ENCODE measurements around the gene KLF11.
"Not testable (repeated sequence)": the region's sequence is repeated elsewhere in the genome, so short reads cannot be mapped to it uniquely, and the experiment has no call there.

KLF11 gene

DNA sequence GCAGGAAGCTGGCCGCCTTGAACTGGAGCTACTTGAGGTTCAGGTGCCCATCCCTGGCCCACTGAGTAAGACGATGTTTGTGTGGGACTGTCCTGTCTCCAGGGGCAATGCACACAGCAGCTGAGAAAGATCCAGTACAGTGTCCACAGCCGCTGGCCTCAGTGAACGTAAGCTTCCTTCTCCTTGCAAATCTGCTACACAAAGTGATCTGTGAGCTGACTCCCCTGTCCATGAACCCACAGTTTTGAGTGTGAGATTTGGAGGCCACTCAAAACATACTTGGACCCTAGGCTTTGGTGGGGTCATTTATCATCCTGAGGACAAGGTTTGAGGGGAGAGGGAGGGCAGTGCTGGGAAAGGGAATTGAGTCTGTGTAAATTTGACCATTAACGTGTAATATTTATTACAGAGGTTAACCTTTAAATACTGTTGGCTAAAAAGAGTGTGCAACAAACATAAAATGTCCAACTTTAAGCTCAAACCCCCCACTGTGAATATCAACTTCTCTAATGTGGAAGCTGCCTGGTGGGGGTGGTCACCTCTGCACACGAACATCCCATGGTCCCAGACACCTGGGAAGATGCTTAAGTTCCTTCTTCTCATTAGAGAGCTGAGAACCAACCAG, 41.8 kb downstream of the KLF11 start:
- DNase-seq (ENCODE audit: low read depth) = no peak

DNA sequence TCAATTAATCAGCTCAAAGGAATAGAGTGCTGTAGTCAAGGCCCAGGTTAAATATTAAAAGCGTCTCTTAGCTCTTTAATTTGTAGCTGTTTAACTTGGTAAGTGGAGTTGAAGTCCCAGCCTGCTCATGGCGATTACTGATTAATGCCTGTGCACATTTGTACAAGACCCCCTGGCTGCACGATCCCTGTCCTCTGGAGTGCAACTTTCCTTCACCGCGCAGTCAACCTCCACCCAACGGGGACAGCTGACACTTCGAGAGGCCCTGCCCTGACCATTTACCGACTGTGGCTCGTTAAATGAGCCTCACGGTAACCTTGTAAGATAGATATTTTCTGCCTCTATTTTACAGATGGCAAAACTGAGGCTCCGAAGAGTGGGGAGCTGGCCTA, 42.3 kb downstream of the KLF11 start:
- no peak for DNase-seq (ENCODE audit: low read depth)

DNA sequence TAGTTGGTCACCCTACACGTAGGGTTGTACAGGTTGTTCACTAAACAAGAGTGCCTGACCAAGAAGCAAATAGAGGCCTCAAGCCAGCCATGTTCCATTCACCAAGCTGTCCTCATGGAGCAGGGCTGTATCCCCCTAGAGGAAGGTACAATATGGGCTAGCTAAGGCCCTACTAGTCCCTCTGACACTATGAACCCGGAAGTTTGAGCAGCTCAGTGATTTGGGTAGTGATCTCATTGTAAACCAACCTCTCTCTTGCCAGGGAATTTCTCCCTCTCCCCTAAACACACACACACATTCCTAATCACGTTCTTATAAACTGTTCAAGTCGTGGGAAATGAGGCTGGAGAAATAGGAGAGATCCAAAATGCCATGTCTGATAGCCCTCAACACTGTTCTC, 43.6 kb downstream of the KLF11 start:
- no peak for DNase-seq (ENCODE audit: low read depth)

DNA sequence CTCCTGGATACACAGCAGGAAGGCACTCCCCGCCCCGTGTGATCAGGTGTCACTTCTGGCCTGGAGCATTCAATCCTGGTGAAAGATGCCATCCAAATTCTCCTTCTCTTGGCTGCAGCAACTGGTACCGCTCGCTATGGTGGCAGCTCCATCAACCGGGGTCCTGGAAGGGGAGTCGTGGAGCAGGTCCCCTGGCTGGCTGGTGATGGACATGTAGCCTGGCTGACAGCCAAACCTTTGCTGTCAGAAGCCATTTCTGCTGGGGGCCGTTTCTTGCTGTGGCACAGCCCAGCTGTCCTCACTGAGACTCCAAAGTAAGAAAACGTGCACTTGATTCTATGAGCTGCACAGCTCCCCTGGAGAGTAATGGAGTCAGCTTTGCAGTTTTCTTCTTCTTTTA, 44.0 kb downstream of the KLF11 start:
- no peak for DNase-seq (ENCODE audit: low read depth)

DNA sequence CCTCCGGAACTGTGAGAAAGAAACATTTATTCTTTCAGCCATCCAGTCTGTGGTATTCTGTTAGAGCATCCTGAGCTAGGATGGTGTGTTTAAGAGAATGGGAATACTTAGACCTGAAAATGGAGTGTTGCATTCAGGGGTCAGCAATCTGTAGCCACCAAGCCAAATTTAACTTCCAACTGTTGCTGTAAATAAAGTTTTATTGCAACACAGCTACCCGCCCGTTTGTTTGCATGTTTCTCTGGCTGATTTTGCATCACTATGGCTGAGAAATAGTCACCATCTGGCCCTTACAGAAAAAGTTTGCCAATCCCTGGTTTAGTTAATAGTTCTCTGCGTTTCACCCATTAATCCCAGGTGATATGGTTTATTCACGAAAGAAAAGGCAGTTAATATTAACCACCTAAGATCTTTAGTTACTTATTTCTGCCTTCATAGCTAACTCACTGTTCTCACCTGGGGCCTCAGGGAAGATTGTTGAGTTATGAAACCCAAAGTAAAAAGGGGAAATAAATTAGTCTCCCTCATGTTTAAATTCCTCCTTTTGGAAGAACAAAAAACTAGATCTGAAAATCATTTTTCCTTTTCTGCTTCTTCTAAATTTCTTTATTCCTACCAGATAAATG, 46.3 kb downstream of the KLF11 start:
- DNase-seq (ENCODE audit: low read depth) = no peak

DNA sequence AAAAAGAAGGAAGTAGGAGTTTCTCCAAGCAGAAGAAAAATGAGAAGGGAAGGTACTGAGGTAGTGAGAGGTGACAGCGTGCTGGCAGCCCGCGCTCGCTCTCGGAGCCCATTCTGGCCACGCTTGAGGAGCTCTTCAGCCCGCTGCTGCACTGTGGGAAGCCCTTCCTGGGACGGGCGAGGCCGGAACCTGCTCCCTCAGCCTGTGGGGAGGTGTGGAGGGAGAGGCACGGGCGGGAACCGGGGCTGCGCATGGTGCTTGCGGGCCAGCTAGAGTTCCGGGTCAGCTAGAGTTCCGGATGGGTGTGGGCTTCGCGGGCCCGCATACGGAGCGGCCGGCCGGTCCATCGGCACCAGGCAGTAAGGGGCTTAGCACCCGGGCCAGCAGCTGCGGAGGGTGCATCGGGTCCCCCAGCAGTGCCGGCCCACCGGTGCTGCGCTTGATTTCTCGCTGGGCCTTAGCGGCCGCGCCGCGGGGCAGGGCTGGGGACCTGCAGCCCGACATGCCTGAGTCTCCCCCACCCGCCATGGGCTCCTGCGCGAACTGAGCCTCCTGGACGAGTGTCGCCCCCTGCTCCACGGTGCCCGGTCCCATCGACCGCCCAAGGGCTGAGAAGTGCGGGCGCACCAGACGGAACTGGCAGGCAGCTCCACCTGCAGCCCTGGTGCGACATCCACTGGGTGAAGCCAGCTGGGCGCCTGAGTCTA, 48.0 kb downstream of the KLF11 start:
- DNase-seq (ENCODE audit: low read depth) = no peak

DNA sequence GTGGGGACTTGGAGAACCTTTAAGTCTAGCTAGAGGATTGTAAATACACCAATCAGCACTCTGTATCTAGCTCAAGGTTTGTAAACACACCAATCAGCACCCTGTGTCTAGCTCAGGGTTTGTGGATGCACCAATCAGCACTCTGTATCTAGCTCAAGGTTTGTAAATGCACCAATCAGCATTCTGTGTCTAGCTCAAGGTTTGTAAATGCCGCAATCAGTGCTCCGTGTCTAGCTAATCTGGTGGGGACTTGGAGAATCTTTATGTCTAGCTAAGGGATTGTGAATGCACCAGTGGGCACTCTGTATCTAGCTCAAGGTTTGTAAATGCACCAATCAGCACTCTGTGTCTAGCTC, 48.5 kb downstream of the KLF11 start:
- DNase-seq (ENCODE audit: low read depth) = not testable (repeated sequence)

DNA sequence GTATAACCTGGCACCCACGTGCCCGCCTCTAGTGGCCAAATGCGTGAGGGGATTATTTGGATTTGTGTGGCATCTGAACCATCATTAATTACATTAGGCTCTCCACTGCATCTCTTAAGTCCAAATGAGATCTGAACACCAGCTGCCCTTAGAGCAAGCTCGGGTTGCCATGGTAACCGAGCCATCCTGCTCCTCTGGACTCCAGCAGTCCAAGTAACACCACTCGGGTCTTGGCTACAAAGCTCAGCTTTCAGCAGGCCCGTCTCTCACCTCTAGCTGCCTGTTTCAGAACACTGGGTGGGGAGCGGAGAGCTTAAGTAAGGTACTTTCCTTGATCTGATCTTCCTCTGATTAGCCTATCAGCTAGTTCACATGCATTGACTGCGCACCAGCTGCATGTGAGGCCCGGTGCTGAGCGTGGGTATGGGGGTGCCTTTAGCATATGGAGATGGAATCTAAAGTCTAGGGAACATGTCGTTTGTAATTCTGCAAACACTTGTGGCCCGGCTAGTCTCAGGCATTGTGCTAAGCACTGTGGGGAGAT, 51.0 kb downstream of the KLF11 start:
- no peak for DNase-seq (ENCODE audit: low read depth)

DNA sequence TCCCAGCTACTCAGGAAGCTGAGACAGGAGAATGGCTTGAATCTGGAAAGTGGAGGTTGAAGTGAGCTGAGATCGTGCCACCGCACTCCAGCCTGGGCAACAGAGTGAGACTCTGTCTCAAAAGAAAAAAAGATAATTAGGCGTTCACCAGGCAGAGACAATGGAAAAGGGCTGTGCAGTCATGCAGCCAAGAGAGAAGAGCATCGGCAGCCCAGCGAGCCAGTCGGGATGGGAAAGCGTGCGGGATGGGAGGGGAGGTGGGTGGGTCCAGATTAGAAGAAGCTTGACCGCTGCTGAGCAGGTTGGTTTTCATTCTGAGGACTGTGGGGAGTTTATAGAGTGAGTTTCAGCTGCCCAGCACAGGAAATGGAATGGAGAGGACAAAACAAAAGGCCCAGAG, 51.8 kb downstream of the KLF11 start:
- DNase-seq (ENCODE audit: low read depth) = no peak

DNA sequence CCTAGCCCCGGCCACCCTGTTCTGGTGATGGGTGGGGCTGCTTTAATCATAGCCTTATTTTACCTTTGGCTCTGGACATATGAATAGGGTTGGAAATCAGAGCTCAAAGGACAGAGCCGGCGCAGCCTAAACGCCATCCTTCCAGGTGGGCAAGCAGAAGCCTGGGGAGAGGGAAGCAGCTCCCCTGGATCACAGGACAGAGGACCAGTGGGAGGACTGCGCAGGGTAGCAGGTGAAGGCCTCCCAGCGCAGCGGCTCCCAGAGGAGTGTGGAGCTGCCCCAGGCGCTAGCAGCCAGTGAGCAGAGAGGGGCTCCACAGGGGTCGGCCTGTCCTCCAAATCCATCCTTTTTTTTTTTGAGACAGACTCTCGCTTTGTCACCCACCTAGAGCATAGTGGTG, 53.3 kb downstream of the KLF11 start:
- DNase-seq (ENCODE audit: low read depth) = no peak

DNA sequence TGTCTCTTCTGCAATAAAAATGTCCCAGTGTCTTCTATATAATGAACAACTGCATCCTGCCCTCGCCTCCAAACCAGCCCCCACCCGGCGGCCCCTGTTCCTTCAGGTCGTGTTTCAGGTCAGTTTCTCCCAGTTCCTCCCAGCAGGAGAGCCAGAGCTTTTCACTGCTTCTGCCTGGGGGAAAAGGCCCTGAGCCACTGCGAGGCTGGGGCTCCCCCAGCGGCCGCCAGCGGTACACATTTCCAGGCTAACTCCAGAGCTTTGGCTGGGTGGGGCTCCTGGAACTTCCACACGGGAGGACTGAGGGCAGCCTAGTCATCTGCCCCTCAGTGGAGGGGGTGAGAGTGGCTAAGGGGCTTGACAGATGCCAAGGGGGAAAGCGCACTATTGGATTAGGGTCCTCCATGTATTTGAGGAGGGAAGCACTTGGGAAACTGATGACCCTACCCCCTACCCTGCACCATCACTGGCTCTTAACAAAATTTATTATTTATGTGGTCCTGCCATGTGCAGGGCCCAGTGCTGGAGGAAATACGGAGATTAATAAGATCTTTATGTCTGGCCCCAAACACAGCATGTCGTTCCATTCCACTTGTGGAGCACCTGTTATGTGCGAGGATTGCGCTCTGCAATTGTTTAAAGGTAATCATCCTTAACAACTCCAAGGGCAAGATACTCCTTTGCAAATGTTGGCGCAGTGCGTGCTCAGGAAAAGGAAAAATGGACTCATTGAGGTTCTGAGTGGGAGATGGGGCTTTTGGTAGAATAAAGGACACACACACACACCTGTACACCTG, 54.2 kb downstream of the KLF11 start:
- DNase-seq (ENCODE audit: low read depth) = no peak

DNA sequence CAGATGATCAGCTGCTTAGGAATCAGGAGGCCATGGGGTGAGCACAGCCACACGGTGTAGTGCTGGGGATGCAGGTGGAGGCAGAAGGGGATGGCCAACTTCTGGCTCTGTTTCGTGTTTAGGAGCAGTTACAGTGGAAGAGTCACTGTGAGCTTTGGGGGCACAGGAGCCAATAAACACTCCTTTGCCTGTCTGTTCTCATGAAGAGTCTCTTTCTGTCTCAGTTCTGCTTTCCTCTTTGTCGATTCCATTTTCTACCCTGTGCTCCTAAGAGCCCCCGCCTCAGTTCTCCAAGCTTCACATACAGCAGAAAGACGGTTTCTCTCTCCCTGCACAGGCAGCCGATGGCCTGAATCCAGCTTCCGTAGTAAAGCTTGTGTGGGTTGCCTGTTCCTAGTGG, 58.1 kb downstream of the KLF11 start:
- no peak for DNase-seq (ENCODE audit: low read depth)

DNA sequence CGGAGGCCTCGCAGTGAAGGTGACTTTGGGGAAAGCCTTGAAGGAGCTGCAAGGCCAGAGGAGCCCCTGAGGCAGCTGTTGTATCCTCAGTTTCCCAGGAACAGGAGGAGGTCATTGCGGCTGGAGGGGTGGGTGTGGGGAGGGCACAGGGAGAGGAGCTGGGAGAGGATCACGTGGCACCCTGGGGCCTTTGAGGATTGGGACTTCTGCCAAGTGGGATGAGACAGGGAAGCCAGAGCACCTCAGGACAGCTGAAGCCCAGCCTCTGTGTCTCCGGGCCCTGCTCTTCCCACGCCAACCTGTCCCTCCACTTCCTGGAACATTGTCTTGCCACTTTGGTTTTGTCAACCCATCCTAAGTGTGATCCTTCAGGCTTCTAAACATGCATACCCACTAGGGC, 59.8 kb downstream of the KLF11 start:
- no peak for DNase-seq (ENCODE audit: low read depth)

Data from activated T-helper 1 cell treated with Interleukin-2 at 50 U/mL for 16 hours (primary cell).